GM20431 (cell line): ENCODE results near the gene ANGPTL4.
"Not testable (repeated sequence)": the region's sequence is repeated elsewhere in the genome, so short reads cannot be mapped to it uniquely, and the experiment has no call there.

Experiments
- in situ Hi-C: fragments of 300-500 bp; cut with MseI, MboI; formaldehyde crosslinking; loops from one replicate; pipeline ENCODE4 v1.15.0; 2020; ENCODE audit warnings: low sequenced_read_pairs; ENCODE audit not compliant: unreplicated experiment

ANGPTL4 gene

DNA sequence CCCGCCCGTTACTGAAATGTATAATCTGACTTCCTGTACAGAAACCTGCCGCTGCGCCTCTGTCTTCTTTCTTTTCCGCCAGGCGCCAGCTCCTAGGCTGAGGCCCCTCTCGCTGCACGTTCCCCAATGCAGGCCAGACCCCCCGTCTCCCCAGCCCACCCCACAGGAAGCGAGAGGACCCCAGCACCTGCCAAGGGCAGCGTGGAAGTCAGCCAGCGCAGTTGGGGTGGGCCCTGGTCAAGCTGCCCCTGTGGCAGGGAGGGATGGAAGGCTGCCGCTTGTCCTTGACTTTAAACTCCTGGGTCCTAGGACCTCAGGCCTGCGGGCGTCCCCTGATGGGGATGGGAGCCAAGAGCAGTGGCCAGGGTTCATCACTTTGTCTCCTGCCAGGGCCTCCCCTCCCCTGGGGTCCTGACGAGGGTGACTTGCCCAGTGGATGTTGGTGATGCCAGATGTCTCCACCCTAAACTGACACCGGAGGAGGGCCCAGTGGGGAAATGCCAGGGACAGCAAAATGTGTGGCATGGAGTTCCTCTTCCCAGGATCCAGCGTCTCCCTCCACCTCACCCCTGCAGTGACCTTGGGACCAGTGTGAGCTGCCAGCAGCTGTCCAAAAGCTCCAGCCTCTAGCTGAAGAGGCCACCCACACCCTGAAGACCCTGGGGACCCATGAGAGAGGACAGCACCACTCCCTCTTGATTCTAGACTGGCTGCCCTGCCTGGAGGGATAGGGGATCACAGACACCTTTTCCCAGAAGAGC, 40.6 kb downstream of the ANGPTL4 start:
- in situ Hi-C loops, result no loop called here

DNA sequence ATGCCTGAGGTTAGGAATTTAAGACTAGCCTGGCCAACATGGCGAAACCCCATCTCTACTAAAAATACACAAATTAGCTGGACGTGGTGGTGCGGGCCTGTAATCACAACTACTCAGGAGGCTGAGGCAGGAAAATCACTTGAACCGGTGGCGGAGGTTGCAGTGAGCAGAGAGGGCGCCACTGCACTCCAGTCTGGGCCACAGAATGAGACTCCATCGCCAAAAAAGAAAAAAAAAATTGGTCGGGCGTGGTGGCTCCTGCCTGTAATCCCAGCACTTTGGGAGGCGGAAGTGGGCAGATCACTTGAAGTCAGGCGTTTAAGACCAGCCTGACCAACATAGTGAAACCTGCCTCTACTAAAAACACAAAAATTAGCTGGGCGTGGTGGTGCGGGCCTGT, 46.8 kb downstream of the ANGPTL4 start:
- in situ Hi-C loops, result not testable (repeated sequence)

DNA sequence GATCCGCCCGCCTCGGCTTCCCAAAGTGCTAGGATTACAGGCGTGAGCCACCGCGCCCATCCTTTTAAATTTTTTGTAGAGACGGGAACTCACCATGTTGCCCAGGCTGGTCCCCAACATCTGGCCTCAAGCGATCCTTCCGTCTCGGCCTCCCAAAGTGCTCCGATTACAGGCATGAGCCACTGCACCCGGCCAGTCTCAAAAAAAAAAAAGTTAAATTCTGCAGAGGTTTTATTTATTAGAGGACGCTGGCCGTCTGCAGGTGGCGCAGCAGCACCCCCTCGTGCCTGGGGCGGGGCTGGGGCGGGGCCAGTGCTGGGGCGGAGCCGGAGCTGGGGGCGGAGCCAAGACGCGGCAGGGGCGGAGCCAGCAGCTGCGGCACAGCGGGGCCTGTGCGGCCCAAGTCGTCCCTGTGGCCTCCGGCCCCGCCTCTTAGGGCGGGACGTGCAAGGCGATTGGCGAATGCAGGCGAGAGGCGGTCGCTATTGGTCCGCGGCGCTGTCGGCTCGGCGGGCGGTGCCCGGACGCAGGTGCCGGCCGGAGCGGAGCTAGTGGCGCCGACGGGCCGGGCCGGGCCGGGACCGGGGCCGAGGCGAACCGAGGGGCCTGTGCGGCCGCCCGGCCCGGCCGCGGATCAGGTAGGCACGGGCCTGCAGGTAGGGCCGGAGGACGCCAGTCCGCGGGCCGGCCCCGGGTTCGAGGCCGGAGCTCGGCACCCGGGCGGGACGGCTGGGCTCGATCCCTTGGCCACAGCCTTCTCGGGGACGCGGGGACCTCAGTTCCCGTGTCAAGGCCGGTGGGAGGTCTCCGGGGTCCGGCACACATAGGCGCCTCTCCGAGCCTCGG, 49.1 kb downstream of the ANGPTL4 start, which contains the start of gene MARCHF2:
Gene MARCHF2, plus strand, starts transcription at position 523 of the 846 bp plus-strand sequence. CDS start 8,536 bp downstream, outside the sequence.
- in situ Hi-C loops, result no loop called here

DNA sequence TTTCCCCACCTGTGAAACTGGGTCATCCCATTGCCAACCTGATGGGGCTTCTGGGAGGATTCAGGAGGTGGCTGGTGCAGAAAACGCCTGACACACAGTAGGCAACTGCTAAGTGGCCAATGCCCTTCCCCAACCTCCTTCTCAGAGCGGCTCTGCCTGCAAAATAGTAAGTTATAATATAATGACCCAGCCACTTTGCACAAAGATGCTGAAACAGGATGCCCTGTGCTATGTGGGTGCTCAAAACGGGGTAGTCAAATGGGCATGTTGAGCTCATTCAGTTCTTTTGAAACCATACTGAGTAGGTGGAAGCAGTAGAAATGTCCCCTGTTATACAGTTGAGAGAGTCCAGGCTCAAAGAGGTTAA, 49.7 kb downstream of the ANGPTL4 start:
- in situ Hi-C loops, result no loop called here

DNA sequence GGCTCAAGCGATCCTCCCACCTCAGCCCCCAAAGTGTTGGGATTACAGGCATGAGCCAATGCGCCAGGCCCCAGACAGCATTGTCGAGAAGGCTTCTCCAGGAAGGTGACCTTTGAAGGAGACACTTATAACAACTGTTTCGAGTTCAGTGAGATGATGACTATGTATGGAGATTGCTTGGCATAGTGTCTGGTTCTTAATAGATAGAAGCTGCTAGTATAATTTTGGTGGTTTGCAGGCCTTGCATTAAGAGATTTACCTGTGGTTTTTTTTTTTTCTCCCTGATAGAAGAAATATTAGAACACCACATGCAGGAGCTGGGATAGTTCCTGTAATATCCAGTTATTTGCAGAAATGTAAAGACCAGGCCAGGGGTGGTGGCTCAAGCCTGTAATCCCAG, 52.8 kb downstream of the ANGPTL4 start:
- in situ Hi-C loops, result no loop called here

DNA sequence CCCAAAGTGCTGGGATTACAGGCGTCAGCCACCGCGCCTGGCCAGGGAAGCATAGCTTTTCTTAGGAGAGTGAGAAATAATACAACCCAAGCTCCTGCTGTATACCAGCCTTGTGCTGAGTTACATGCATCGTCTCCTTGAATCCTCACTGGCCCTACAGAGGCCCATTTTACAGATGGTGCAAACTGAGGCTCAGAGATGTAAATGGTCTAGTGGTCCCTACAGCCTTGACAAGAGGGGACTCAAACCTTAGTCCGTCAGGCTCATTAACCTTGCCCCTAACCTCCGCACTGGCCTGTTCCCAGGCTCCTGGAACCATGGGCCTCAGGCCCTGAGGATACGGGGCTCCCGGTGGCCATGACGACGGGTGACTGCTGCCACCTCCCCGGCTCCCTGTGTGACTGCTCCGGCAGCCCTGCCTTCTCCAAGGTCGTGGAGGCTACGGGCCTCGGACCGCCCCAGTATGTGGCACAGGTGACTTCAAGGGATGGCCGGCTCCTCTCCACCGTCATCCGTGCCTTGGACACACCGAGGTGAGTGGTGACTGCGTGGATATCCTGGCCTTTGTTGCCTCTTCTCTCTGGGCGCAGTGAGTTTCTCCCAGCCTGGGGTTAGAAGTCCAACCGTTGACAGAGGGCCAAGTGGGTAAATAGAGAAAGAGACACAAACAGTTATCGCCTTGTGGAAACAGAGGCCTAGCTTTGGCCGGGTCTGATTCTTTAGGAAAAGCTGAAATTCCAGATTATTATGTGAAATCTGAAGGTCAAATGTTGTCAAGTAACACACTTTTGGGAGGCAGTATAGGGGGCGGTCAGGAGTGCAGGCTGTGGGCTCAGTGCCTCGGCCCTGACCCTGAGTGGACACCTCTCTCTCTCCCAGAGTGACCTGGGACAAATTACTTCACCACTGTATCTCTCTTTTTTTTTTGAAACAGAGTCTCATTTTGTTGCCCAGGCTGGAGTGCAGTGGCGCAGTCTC, 57.8 kb downstream of the ANGPTL4 start:
- in situ Hi-C loops, result no loop called here

DNA sequence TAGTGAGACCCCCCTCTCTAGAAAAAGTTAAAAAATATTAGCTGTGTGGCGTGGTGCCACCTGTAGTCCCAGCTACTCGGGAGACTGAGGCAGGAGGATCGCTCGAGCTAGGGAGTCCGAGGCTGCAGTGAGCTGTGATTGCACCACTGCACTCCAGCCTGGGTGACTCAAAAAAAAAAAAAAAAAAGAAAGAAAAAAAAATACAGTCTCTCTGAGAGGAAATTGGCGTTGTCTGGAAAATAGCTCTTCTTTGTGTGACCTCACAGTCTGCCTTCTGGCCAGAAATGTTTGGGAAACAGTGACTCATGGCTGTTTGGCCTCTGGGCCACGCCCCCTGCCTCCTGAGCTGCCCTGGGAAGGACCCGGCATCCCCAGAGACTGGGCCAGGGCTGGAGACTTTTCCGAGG, 59.9 kb downstream of the ANGPTL4 start:
- in situ Hi-C loops, result no loop called here
